ENCODE results near the gene CACNA2D3.

CACNA2D3 gene

GRCh38 chr3:54342676-54343075 lies 220.3 kb downstream of the CACNA2D3 start:
- H3K9ac ChIP-seq (ENCODE audit: low read length): no peak overlapping the region
- H3K27me3 ChIP-seq (replicated peaks; ENCODE audit: insufficient read depth, low read length): no peaks in the 10 kb centered on the region
- H3K9me2 ChIP-seq (replicated peaks; ENCODE audit: insufficient read depth, low read length): no peaks in the 10 kb centered on the region
- no peaks in the 10 kb centered on the region for H4K20me1 ChIP-seq (ENCODE audit: insufficient read depth, low read length)
- no peak overlapping the region for H2AFZ ChIP-seq (ENCODE audit: low read length)
- no peaks in the 10 kb centered on the region for H3F3A ChIP-seq (ENCODE audit: insufficient read depth, low read length)
- no peaks in the 10 kb centered on the region for H3K4me1 ChIP-seq (ENCODE audit: low read length)
- no peak overlapping the region for H3K27ac ChIP-seq (ENCODE audit: low read length)
- TF ChIP-seq EZH2phosphoT487 (IDR thresholded peaks at IDR 0.05; ENCODE audit: low read length) (no peak), EZH2 (optimal IDR thresholded peaks at IDR 0.05; ENCODE audit: low read depth, low read length) (no peak), CTCF (IDR thresholded peaks at IDR 0.05; ENCODE audit: low read length) (no peak)
- no peaks in the 10 kb centered on the region for H3K36me3 ChIP-seq (replicated peaks; ENCODE audit: insufficient read depth, low read length)
- no peaks in the 10 kb centered on the region for H3K79me2 ChIP-seq (ENCODE audit: low read length)
- no peak overlapping the region for H3K4me3 ChIP-seq (ENCODE audit: low read length)
- H3K4me2 ChIP-seq (ENCODE audit: low read depth, low read length): no peak overlapping the region
- no peaks in the 10 kb centered on the region for H3K9me3 ChIP-seq (replicated peaks; ENCODE audit: insufficient read depth, low read length)
- DNase-seq: no peak

GRCh38 chr3:54343495-54343894 lies 221.1 kb downstream of the CACNA2D3 start:
- no peaks in the 10 kb centered on the region for H3K4me1 ChIP-seq (ENCODE audit: low read length)
- no peaks in the 10 kb centered on the region for H3K27me3 ChIP-seq (replicated peaks; ENCODE audit: insufficient read depth, low read length)
- H3K4me2 ChIP-seq (ENCODE audit: low read depth, low read length): no peak overlapping the region
- no peak for DNase-seq
- H3K9me2 ChIP-seq (replicated peaks; ENCODE audit: insufficient read depth, low read length): no peaks in the 10 kb centered on the region
- H3K4me3 ChIP-seq (ENCODE audit: low read length): no peak overlapping the region
- no peaks in the 10 kb centered on the region for H3K36me3 ChIP-seq (replicated peaks; ENCODE audit: insufficient read depth, low read length)
- H3K9me3 ChIP-seq (replicated peaks; ENCODE audit: insufficient read depth, low read length): no peaks in the 10 kb centered on the region
- no peak overlapping the region for H2AFZ ChIP-seq (ENCODE audit: low read length)
- H3K79me2 ChIP-seq (ENCODE audit: low read length): no peaks in the 10 kb centered on the region
- H3K27ac ChIP-seq (ENCODE audit: low read length): no peak overlapping the region
- H4K20me1 ChIP-seq (ENCODE audit: insufficient read depth, low read length): no peaks in the 10 kb centered on the region
- no peak overlapping the region for H3K9ac ChIP-seq (ENCODE audit: low read length)
- TF ChIP-seq CTCF (IDR thresholded peaks at IDR 0.05; ENCODE audit: low read length) (no peak), EZH2phosphoT487 (IDR thresholded peaks at IDR 0.05; ENCODE audit: low read length) (no peak), EZH2 (optimal IDR thresholded peaks at IDR 0.05; ENCODE audit: low read depth, low read length) (no peak)
- no peaks in the 10 kb centered on the region for H3F3A ChIP-seq (ENCODE audit: insufficient read depth, low read length)

GRCh38 chr3:54344601-54345231 lies 222.4 kb downstream of the CACNA2D3 start:
- no peak for DNase-seq
- Histone ChIP-seq H3K9me2 (replicated peaks; ENCODE audit: insufficient read depth, low read length) (no peaks in the 10 kb centered on the region), H4K20me1 (ENCODE audit: insufficient read depth, low read length) (no peaks in the 10 kb centered on the region), H3K4me3 (ENCODE audit: low read length) (no peak overlapping the region), H3K4me1 (ENCODE audit: low read length) (no peaks in the 10 kb centered on the region), H3K27me3 (replicated peaks; ENCODE audit: insufficient read depth, low read length) (no peaks in the 10 kb centered on the region), H3K9ac (ENCODE audit: low read length) (no peak overlapping the region), H3K36me3 (replicated peaks; ENCODE audit: insufficient read depth, low read length) (no peaks in the 10 kb centered on the region), H3F3A (ENCODE audit: insufficient read depth, low read length) (no peaks in the 10 kb centered on the region), H2AFZ (ENCODE audit: low read length) (no peak overlapping the region), H3K79me2 (ENCODE audit: low read length) (no peaks in the 10 kb centered on the region), H3K4me2 (ENCODE audit: low read depth, low read length) (no peak overlapping the region), H3K27ac (ENCODE audit: low read length) (no peak overlapping the region), H3K9me3 (replicated peaks; ENCODE audit: insufficient read depth, low read length) (no peaks in the 10 kb centered on the region)
- TF ChIP-seq EZH2phosphoT487 (IDR thresholded peaks at IDR 0.05; ENCODE audit: low read length): no peak
- TF ChIP-seq CTCF (IDR thresholded peaks at IDR 0.05; ENCODE audit: low read length): no peak
- no peak for TF ChIP-seq EZH2 (optimal IDR thresholded peaks at IDR 0.05; ENCODE audit: low read depth, low read length)
